Endothelial cell of umbilical vein (primary cell): Measurements from ENCODE around the gene MYADML2. TPM values are rescaled to one million over a fixed set of nuclear protein-coding genes. Genes with fewer than 3 reads are reported as not detected.

Experiments
- BruUV-seq: library from RNA; stranded (reverse); fragments of 400-500 nt; replicated peaks from 2 replicates; lab custom pipeline; 2021; lab: Mats Ljungman, UMichigan
- CTCF ChIA-PET: fragments of 300-600, 350-600 bp; sonication (Branson Sonifier 250); formaldehyde crosslinking; loops from one replicate; lab custom pipeline; 2021; ENCODE audit warnings: antibody characterized with exemption, inconsistent platforms; lab: Charles Lee
- POLR2A ChIA-PET: fragments of 300-600, 350-600 bp; sonication (Branson Sonifier 250); formaldehyde crosslinking; loops from one replicate; lab custom pipeline; 2021; ENCODE audit warnings: antibody characterized with exemption, inconsistent platforms; lab: Charles Lee
- DNase-seq: peaks from one replicate; pipeline ENCODE4 v3.0.0-alpha.2; 2011; ENCODE audit warnings: low read depth, low spot score
- FAIRE-seq: peaks from 2 replicates; lab custom pipeline; 2011; peaks lifted over from hg19 to GRCh38; lab: Jason Lieb, UNC
- H2AFZ ChIP-seq: 2 replicates; pipeline ENCODE4 v1.6.0; 2012; ENCODE audit warnings: low read depth, low read length, control low read depth, inconsistent platforms
- H3K27ac ChIP-seq: 2 replicates; pipeline ENCODE4 v1.5.1; 2011; ENCODE audit warnings: low read depth, mild to moderate bottlenecking, control low read depth, low read length, moderate library complexity; ENCODE audit not compliant: insufficient read depth
- H3K27me3 ChIP-seq, 2 experiments: 2 replicates each; pipeline versions ENCODE4 v1.6.0 to v1.6.1; 2011; ENCODE audit warnings: low read length in 2 of 2, mixed read lengths in 1 of 2; ENCODE audit not compliant: control insufficient read depth in 2 of 2, insufficient read depth in 2 of 2
- H3K36me3 ChIP-seq, 2 experiments: 2 replicates in 1 of 2; 3 replicates in 1 of 2; pipeline ENCODE4 v1.5.1; 2011; ENCODE audit warnings: low read length in 2 of 2, mild to moderate bottlenecking in 1 of 2, moderate library complexity in 1 of 2; ENCODE audit not compliant: control insufficient read depth in 2 of 2, insufficient read depth in 2 of 2; ENCODE audit errors: extremely low read depth in 1 of 2
- H3K4me1 ChIP-seq: 3 replicates; pipeline ENCODE4 v1.5.1; 2011; ENCODE audit warnings: mild to moderate bottlenecking, low read length; ENCODE audit not compliant: control insufficient read depth, insufficient read depth; ENCODE audit errors: extremely low read depth
- H3K4me2 ChIP-seq: 2 replicates; pipeline ENCODE4 v1.6.1; 2011; ENCODE audit warnings: low read length, control low read depth, mixed read lengths; ENCODE audit not compliant: insufficient read depth
- H3K4me3 ChIP-seq, 3 experiments: fragments of 200-600 bp in 1 of 3; sonication (generic), shearing (Covaris generic) in 1 of 3; replicated peaks in 1 of 3; 2 replicates each; pipeline ENCODE4 v1.5.1; 2011 to 2016; ENCODE audit warnings: control low read depth in 3 of 3, low read length in 3 of 3, mild to moderate bottlenecking in 2 of 3, inconsistent platforms in 1 of 3, low read depth in 1 of 3, moderate library complexity in 1 of 3; ENCODE audit not compliant: insufficient read depth in 1 of 3
- H3K79me2 ChIP-seq: 2 replicates; pipeline ENCODE4 v1.6.0; 2012; ENCODE audit warnings: low read length, inconsistent platforms; ENCODE audit not compliant: control insufficient read depth, insufficient read depth
- H3K9ac ChIP-seq: replicated peaks from 2 replicates; pipeline ENCODE3; 2011; ENCODE audit warnings: low read length, control low read depth; ENCODE audit not compliant: insufficient read depth; ENCODE audit errors: extremely low read depth
- H3K9me1 ChIP-seq: replicated peaks from 3 replicates; pipeline ENCODE4 v1.6.0; 2011; ENCODE audit warnings: mild to moderate bottlenecking, low read length; ENCODE audit not compliant: control insufficient read depth, insufficient read depth; ENCODE audit errors: extremely low read depth
- H3K9me3 ChIP-seq: replicated peaks from 2 replicates; pipeline ENCODE4 v1.5.1; 2012; ENCODE audit warnings: low read length, inconsistent platforms; ENCODE audit not compliant: control insufficient read depth, insufficient read depth
- H4K20me1 ChIP-seq: replicated peaks from 2 replicates; pipeline ENCODE3; 2011; ENCODE audit warnings: mild to moderate bottlenecking, low read length; ENCODE audit not compliant: control insufficient read depth, insufficient read depth; ENCODE audit errors: extremely low read depth
- CTCF ChIP-seq, 2 donors: IDR thresholded peaks; 1 replicate in 1 of 2; 2 replicates in 1 of 2; pipeline ENCODE4 v1.5.1; 2011; ENCODE audit warnings: low read length in 2 of 2, mild to moderate bottlenecking in 2 of 2, moderate library complexity in 2 of 2, control low read depth in 1 of 2, inconsistent platforms in 1 of 2, low read depth in 1 of 2; ENCODE audit not compliant: insufficient read depth in 1 of 2; ENCODE audit errors: extremely low read depth in 1 of 2
- EZH2 ChIP-seq: IDR thresholded peaks from 2 replicates; pipeline ENCODE4 v1.6.1; 2012; ENCODE audit warnings: borderline replicate concordance, low read depth, mild to moderate bottlenecking, moderate library complexity, low read length, inconsistent platforms; ENCODE audit not compliant: severe bottlenecking
- FOS ChIP-seq: IDR thresholded peaks from 2 replicates; pipeline ENCODE4 v1.6.1; 2011; ENCODE audit warnings: mild to moderate bottlenecking, low read length, moderate library complexity, borderline replicate concordance; ENCODE audit not compliant: insufficient read depth
- GATA2 ChIP-seq: IDR thresholded peaks from 2 replicates; pipeline ENCODE4 v1.7.0; 2011; ENCODE audit warnings: low read depth, mild to moderate bottlenecking, moderate library complexity, mixed read lengths, low read length; ENCODE audit not compliant: insufficient read length, insufficient read depth
- JUN ChIP-seq: IDR thresholded peaks from 2 replicates; pipeline ENCODE4 v1.6.1; 2011; ENCODE audit warnings: borderline replicate concordance, low read depth; ENCODE audit not compliant: insufficient read length, insufficient read depth
- MAX ChIP-seq: IDR thresholded peaks from 2 replicates; pipeline ENCODE4 v1.6.1; 2011; ENCODE audit not compliant: insufficient read depth, insufficient read length
- MYC ChIP-seq: IDR thresholded peaks from one replicate; pipeline ENCODE4 v1.6.1; 2011; ENCODE audit warnings: mild to moderate bottlenecking, low read depth, low read length
- POLR2A ChIP-seq: IDR thresholded peaks from 2 replicates; pipeline ENCODE4 v1.6.1; 2012; ENCODE audit warnings: low read depth, mild to moderate bottlenecking, control low read depth, low read length
- POLR2AphosphoS5 ChIP-seq: IDR thresholded peaks from 2 replicates; pipeline ENCODE4 v1.6.1; 2012; ENCODE audit warnings: low read depth, mild to moderate bottlenecking, control low read depth, low read length, moderate library complexity; ENCODE audit not compliant: insufficient read depth
- dilution Hi-C: fragments of 300-500 bp; cut with MboI; formaldehyde crosslinking; loops from one replicate; pipeline ENCODE4 v1.15.0; 2019; ENCODE audit warnings: low sequenced_read_pairs; ENCODE audit not compliant: extremely low pct_ligation_motif_present
- intact Hi-C: fragments of 100-400 bp; cut with micrococcal nuclease; formaldehyde crosslinking; loops from one replicate; pipeline ENCODE4 v1.10.0; 2022
- polyA plus RNA-seq, 4 experiments: library from polyadenylated mRNA; depleted of rRNA in 3 of 4; stranded (reverse) in 3 of 4; unstranded in 1 of 4; fragments of >200 nt; gene quantifications; 2 replicates each; pipeline versions ENCODE4 v1.2.1 to v1.2.3, GENCODE V29; 2011 to 2012; ENCODE audit warnings: missing spikeins in 1 of 4
- total RNA-seq: library from RNA; stranded (reverse); gene quantifications from 2 replicates; pipeline ENCODE4 v1.2.3, GENCODE V29; 2021

The MYADML2 gene
- total and polyA plus RNA-seq, 2 donors (not counting 3 experiments of a cell fraction or from before 2014, with no cell fraction given): not detected

GRCh38 chr17:81903896-81904599 lies 43.0 kb downstream of the MYADML2 start:
- FAIRE-seq (no peak), DNase-seq (no peak)
- POLR2A ChIA-PET: interaction anchor here (0.6 kb wide), 1 partner anchor 12 kb away, joined by 8 read pairs; no protein-coding TSS in a partner anchor
- CTCF ChIA-PET: interaction anchor here (1.7 kb wide), 1 partner anchor 11 kb away, joined by 4 read pairs; no protein-coding TSS in a partner anchor
- Histone ChIP-seq H3K9ac (no peak overlapping the region), H3K9me1 (no peaks in the 10 kb centered on the region), H3K36me3 (peaks cover 2 to 5% of the 10 kb centered on the region in 2 experiments), H3K27ac (no peak overlapping the region), H3K27me3 (no peaks in the 10 kb centered on the region), H3K4me3 (no peak overlapping the region), H3K9me3 (no peaks in the 10 kb centered on the region), H3K4me2 (no peak overlapping the region), H2AFZ (no peak overlapping the region), H3K79me2 (no peaks in the 10 kb centered on the region), H4K20me1 (no peaks in the 10 kb centered on the region), H3K4me1 (peaks cover 3% of the 10 kb centered on the region)
- no TSS peak for BruUV-seq
- dilution Hi-C loops: no loop called here
- TF ChIP-seq EZH2 (no peak), FOS (no peak), MAX (no peak), POLR2AphosphoS5 (no peak), POLR2A (no peak), JUN (no peak), GATA2 (no peak), CTCF (IDR thresholded peaks at IDR 0.05; ENCODE audit: extremely low read depth in 1 of 2, insufficient read depth in 1 of 2, low read depth in 1 of 2, low read length in 2 of 2) (no peak), MYC (no peak)
- intact Hi-C loops: no loop called here
